Measurements from ENCODE around the gene ZBTB9.

DNA sequence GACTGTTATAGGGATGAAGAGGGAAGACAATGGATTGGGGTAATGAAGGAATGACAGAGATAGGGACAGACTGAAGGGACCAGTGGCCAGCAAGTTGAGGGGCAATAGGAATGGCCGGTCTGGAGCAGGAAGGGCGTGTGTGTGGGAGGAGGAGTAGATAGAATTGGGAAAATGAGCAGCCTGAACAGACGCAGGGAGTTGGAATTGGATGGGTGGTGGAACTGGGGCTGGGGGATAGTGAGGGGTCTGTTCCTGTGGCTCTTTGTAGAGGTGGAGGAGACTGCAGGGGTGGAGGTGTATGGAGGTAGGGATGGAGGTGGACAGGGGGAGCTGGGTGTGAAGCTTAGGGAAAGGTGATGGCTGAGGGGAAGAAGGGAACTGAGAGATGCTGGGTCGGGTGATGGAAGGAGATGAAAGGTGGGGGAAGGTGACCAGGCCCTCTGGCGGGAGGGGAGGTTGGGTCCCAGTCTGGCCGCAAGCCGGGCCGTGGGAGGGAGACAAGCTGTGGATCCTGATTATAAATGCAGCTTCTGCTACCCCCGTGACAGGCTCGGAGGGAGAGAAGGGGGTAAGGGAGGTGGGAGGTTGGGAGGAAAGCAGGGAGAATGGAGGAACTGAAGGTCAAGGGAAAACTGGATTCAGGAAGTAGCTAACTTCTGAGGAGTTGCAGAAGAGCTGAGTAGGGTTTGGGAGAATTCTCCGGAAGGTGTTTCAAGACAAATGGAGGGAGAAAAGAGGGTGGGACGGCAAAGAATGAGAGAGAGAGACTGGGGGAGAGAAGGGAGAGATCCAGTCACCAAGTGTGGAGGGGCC is 29.3 kb upstream of the ZBTB9 start:
- no peak for TF ChIP-seq EZH2 (IDR thresholded peaks at IDR 0.05; ENCODE audit: borderline replicate concordance)
- TF ChIP-seq, protein P1, sequence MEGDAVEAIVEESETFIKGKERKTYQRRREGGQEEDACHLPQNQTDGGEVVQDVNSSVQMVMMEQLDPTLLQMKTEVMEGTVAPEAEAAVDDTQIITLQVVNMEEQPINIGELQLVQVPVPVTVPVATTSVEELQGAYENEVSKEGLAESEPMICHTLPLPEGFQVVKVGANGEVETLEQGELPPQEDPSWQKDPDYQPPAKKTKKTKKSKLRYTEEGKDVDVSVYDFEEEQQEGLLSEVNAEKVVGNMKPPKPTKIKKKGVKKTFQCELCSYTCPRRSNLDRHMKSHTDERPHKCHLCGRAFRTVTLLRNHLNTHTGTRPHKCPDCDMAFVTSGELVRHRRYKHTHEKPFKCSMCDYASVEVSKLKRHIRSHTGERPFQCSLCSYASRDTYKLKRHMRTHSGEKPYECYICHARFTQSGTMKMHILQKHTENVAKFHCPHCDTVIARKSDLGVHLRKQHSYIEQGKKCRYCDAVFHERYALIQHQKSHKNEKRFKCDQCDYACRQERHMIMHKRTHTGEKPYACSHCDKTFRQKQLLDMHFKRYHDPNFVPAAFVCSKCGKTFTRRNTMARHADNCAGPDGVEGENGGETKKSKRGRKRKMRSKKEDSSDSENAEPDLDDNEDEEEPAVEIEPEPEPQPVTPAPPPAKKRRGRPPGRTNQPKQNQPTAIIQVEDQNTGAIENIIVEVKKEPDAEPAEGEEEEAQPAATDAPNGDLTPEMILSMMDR (IDR thresholded peaks at IDR 0.05; ENCODE audit: poor library complexity): no peak
